ENCODE results near the gene TECR.

DNA sequence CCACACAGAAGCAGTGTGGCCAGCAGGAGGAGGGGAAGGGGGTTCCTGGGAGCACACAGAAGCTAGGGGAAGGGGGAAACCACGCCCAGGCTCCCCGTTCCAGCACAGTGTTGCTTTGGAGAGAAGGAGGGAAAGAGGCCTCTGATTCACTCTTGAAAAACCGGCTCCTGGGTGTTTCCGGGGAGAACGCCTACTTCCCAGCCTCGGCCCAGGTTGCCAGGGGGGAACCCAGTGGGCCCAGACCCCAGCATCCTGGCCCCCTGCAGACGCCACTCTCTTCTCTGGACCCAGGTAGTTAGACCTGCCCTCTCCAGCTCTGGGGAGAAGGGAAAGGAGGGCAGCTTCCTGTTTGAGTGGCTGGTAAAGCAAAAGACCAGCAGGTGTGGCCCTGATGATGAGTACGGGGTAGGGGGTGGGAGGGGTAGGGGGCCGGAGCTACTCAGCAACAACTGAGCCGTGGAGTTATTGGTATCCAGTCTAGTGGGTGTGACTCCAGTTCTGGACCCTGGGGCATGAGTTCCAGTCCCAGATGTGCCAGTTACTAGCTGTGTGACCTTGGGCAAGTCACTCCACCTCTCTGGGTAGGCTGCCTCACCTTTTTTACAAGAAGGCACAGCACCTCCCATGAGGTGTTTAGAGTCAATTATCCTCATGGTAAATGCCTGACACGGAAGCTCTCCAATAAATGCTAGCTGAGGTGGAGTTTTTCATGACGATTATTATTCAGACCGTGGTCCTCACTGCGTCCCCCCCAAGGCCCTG, 34.3 kb upstream of the TECR start:
- TF ChIP-seq, protein P1, sequence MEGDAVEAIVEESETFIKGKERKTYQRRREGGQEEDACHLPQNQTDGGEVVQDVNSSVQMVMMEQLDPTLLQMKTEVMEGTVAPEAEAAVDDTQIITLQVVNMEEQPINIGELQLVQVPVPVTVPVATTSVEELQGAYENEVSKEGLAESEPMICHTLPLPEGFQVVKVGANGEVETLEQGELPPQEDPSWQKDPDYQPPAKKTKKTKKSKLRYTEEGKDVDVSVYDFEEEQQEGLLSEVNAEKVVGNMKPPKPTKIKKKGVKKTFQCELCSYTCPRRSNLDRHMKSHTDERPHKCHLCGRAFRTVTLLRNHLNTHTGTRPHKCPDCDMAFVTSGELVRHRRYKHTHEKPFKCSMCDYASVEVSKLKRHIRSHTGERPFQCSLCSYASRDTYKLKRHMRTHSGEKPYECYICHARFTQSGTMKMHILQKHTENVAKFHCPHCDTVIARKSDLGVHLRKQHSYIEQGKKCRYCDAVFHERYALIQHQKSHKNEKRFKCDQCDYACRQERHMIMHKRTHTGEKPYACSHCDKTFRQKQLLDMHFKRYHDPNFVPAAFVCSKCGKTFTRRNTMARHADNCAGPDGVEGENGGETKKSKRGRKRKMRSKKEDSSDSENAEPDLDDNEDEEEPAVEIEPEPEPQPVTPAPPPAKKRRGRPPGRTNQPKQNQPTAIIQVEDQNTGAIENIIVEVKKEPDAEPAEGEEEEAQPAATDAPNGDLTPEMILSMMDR (IDR thresholded peaks at IDR 0.05; ENCODE audit: extremely low read depth in 1 of 2, insufficient read depth in 1 of 2, low read depth in 1 of 2, low read length in 2 of 2) = no peak
- TF ChIP-seq EZH2 (IDR thresholded peaks at IDR 0.05; ENCODE audit: borderline replicate concordance, low read depth, low read length, severe bottlenecking) = no peak
